Measurements from ENCODE around the gene ITGA4. TPM values are rescaled to one million over a fixed set of nuclear protein-coding genes. Genes with fewer than 3 reads are reported as not detected.

The ITGA4 gene
- total and polyA plus RNA-seq, 4 donors, result 6.9 to 23.0 (median 9.8) TPM

DNA sequence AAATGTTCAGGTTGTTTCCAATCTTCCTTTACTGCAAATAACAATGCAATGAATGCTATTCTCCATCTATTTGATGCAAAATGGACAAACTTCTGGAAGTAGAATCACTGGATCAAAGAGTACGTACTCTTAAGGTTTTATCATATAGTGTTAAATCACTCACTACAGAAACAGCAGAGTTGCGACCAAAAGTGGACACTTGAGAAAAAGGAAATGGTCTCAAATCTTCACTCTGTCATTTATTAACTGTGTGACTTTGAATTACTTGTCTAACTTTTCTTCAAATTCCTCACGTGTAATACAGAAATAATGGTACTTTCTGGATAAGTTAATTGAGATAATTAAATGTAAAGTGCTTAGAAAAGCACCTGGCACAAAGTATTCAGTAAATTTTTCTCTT, 121.6 kb downstream of the ITGA4 start:
- DNase-seq (ENCODE audit: low read depth in 4 of 6, low spot score in 6 of 6), result no peak
- Histone ChIP-seq H3K4me1 (ENCODE audit: control insufficient read depth, insufficient read depth, low read length) (no peaks in the 10 kb centered on the region), H3K27ac (ENCODE audit: low read depth, low read length) (no peak overlapping the region), H3K9me3 (ENCODE audit: control insufficient read depth, insufficient read depth, low read length) (no peaks in the 10 kb centered on the region), H3K36me3 (ENCODE audit: control insufficient read depth, insufficient read depth, low read length) (no peaks in the 10 kb centered on the region), H3K4me3 (ENCODE audit: low read depth, low read length) (no peak overlapping the region), H3K27me3 (ENCODE audit: control insufficient read depth, insufficient read depth, low read length) (no peaks in the 10 kb centered on the region)
- no CpG with 5 or more reads among the region's 3 CpGs for WGBS (ENCODE audit: insufficient coverage)

DNA sequence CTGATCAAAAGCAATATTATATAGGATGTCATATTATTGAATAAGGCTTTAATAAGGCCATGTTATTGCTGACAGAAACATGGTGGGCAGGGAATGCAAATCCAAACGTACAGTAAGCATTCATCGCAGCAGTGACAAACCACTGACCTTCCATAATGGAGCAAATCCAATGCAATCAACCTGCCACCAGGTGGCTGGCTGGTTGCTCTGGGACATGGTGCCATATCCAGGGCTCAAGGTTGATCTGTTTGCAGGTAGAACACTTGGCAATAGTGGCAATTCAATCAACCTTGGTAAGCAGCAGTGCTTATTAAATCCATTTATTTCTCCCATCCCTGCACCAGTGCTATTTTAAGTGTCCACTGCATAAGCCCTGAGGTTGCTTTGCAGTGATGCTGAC, 124.3 kb downstream of the ITGA4 start:
- Histone ChIP-seq H3K4me3 (ENCODE audit: low read depth, low read length) (no peak overlapping the region), H3K4me1 (ENCODE audit: control insufficient read depth, insufficient read depth, low read length) (no peaks in the 10 kb centered on the region), H3K27me3 (ENCODE audit: control insufficient read depth, insufficient read depth, low read length) (no peaks in the 10 kb centered on the region), H3K9me3 (ENCODE audit: control insufficient read depth, insufficient read depth, low read length) (no peaks in the 10 kb centered on the region), H3K27ac (ENCODE audit: low read depth, low read length) (no peak overlapping the region), H3K36me3 (ENCODE audit: control insufficient read depth, insufficient read depth, low read length) (no peaks in the 10 kb centered on the region)
- 67% methylated on average over 2 of the region's 2 CpGs for WGBS (ENCODE audit: insufficient coverage)
- DNase-seq (ENCODE audit: low read depth in 4 of 6, low spot score in 6 of 6), result no peak

DNA sequence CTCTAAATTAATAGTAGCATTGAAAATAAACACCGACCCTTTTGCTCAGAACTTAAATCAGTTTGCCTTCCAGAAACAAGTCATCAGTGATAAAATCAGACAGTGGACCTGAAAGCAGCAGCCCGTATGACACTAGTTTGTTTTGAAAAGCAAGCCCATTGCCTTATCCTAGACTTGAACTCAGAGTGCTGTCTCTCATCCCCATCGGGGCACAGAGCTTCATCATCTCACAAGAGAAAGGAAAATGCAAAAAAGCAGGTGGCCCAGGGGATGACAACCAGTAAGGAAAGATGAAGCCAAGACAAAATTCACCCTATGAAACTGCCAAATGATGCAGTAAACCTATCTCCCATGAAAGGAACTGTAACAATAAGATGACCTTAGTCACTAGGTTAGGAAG, 128.5 kb downstream of the ITGA4 start:
- H3K4me3 ChIP-seq (ENCODE audit: low read depth, low read length), result no peak overlapping the region
- H3K27ac ChIP-seq (ENCODE audit: low read depth, low read length), result no peak overlapping the region
- H3K27me3 ChIP-seq (ENCODE audit: control insufficient read depth, insufficient read depth, low read length), result no peaks in the 10 kb centered on the region
- H3K36me3 ChIP-seq (ENCODE audit: control insufficient read depth, insufficient read depth, low read length), result no peaks in the 10 kb centered on the region
- H3K9me3 ChIP-seq (ENCODE audit: control insufficient read depth, insufficient read depth, low read length), result no peaks in the 10 kb centered on the region
- WGBS (ENCODE audit: insufficient coverage), result 56% methylated on average over 1 of the region's 3 CpGs
- no peaks in the 10 kb centered on the region for H3K4me1 ChIP-seq (ENCODE audit: control insufficient read depth, insufficient read depth, low read length)
- no peak for DNase-seq (ENCODE audit: low read depth in 4 of 6, low spot score in 6 of 6)

Other genes with a start within 250 kb of the ITGA4 start
- gene CERKL, start 199.7 kb downstream of the ITGA4 start, total RNA-seq, result 1 to 10 TPM; 2.6 to 5.1 TPM
- gene CERKL, start 199.7 kb downstream of the ITGA4 start, polyA plus RNA-seq (ENCODE audit: insufficient read length in 2 of 2), result 1 to 10 TPM; 5.8 to 6.9 TPM
- under 1 TPM; 0.39 to 0.50 TPM for gene NEUROD1, start 223.1 kb downstream of the ITGA4 start, total RNA-seq
- gene NEUROD1, start 223.1 kb downstream of the ITGA4 start, polyA plus RNA-seq (ENCODE audit: insufficient read length in 2 of 2), result 1 to 10 TPM; 3.2 to 5.4 TPM

Measured in spinal cord (tissue), 10 donors.